ENCODE results near the gene OR1J4. TPM values are rescaled to one million over a fixed set of nuclear protein-coding genes. Genes with fewer than 3 reads are reported as not detected.

OR1J4 gene, protein sequence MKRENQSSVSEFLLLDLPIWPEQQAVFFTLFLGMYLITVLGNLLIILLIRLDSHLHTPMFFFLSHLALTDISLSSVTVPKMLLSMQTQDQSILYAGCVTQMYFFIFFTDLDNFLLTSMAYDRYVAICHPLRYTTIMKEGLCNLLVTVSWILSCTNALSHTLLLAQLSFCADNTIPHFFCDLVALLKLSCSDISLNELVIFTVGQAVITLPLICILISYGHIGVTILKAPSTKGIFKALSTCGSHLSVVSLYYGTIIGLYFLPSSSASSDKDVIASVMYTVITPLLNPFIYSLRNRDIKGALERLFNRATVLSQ
- total RNA-seq, result not detected

DNA sequence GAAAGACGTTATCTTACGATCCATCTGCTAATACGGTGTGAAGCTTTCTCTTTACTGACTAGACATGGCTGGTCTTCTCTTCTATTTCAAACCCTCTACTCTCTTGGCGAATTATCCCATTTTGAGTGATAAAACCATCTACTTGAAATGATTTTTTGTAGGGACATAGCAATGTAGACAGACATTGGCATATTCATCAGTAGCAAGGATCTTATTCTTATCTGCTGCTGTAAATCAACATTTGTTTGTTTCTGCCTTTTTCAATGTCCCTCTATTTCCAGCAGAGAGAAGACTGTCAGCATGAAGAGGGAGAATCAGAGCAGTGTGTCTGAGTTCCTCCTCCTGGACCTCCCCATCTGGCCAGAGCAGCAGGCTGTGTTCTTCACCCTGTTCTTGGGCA is at the start of gene OR1J4:
Gene OR1J4 (plus strand): TSS at position 301 of the 400 bp plus-strand sequence. CDS start 0 bp downstream, at position 301.

GRCh38 chr9:122477826-122478225 is 41.1 kb upstream of the OR1J4 start, which contains the start of gene OR1J1:
Gene OR1J1, minus strand, starts transcription at chr9:122477926. Its CDS starts 0 bp downstream, at chr9:122477926.

GRCh38 chr9:122510502-122510901 is 8.4 kb upstream of the OR1J4 start, which contains the start of gene OR1J2:
Gene OR1J2, plus strand, starts transcription at chr9:122510802. Its CDS starts 0 bp downstream, at chr9:122510802.

DNA sequence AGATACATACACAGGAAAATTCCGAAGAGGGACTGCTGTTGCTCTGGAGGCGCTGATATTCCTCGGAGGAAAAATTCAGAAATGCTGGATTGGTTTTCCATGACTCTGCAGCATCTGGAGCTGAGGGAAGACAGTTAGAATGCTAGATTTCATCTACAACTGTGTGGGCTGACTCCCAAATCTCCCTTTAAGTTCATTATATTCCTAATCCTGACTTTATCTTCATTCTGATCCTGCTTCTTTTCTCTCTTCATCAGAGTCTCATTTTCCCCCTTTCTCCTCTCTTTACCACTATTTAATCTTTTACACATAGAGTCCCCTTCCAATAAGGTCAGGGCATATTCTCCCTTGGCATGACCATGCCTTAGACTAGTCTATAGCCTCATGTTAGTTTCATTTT is 8.3 kb downstream of the OR1J4 start, which contains the start of gene OR1N1:
Gene OR1N1 (minus strand): TSS at position 101 of the 400 bp plus-strand sequence. CDS start 0 bp downstream, at position 101.

GRCh38 chr9:122552812-122553211 is 33.9 kb downstream of the OR1J4 start, which contains the start of gene OR1N2:
Gene OR1N2, plus strand, starts transcription at chr9:122553112. Its CDS starts 100 bp downstream, at chr9:122553212.

Other genes starting within 250 kb of the OR1J4 start
- 1.4 TPM for gene PTGS1, start 148.1 kb upstream of the OR1J4 start, total RNA-seq
- gene OR1J1, start 41.2 kb upstream of the OR1J4 start, total RNA-seq, result not detected
- gene OR1J2, start 8.3 kb upstream of the OR1J4 start, total RNA-seq, result not detected
- not detected for gene OR1N1, start 8.2 kb downstream of the OR1J4 start, total RNA-seq
- gene OR1N2, start 34.0 kb downstream of the OR1J4 start, total RNA-seq, result not detected
- not detected for gene OR1L8, start 64.2 kb downstream of the OR1J4 start, total RNA-seq
- gene OR1Q1, start 95.6 kb downstream of the OR1J4 start, total RNA-seq, result not detected
- gene OR1B1, start 138.5 kb downstream of the OR1J4 start, total RNA-seq, result not detected
- gene OR1L1, start 142.6 kb downstream of the OR1J4 start, total RNA-seq, result not detected
- not detected for gene OR1L3, start 156.0 kb downstream of the OR1J4 start, total RNA-seq
- not detected for gene OR1L4, start 204.8 kb downstream of the OR1J4 start, total RNA-seq
- not detected for gene OR1L6, start 223.2 kb downstream of the OR1J4 start, total RNA-seq